GM18951 (cell line): Measurements from ENCODE around the gene TMEM151B.

ENCODE experiments used
- POLR2A ChIP-seq: IDR thresholded peaks from 4 replicates; pipeline ENCODE4 v1.6.1; 2011; ENCODE audit warnings: mild to moderate bottlenecking; ENCODE audit not compliant: insufficient read length, insufficient read depth; ENCODE audit errors: extremely low read depth
- in situ Hi-C: fragments of 300-500 bp; cut with MboI; formaldehyde crosslinking; loops from one replicate; pipeline ENCODE4 v1.12.0; 2022; ENCODE audit warnings: low sequenced_read_pairs, mixed read lengths, inconsistent platforms; ENCODE audit not compliant: unreplicated experiment

TMEM151B gene

DNA sequence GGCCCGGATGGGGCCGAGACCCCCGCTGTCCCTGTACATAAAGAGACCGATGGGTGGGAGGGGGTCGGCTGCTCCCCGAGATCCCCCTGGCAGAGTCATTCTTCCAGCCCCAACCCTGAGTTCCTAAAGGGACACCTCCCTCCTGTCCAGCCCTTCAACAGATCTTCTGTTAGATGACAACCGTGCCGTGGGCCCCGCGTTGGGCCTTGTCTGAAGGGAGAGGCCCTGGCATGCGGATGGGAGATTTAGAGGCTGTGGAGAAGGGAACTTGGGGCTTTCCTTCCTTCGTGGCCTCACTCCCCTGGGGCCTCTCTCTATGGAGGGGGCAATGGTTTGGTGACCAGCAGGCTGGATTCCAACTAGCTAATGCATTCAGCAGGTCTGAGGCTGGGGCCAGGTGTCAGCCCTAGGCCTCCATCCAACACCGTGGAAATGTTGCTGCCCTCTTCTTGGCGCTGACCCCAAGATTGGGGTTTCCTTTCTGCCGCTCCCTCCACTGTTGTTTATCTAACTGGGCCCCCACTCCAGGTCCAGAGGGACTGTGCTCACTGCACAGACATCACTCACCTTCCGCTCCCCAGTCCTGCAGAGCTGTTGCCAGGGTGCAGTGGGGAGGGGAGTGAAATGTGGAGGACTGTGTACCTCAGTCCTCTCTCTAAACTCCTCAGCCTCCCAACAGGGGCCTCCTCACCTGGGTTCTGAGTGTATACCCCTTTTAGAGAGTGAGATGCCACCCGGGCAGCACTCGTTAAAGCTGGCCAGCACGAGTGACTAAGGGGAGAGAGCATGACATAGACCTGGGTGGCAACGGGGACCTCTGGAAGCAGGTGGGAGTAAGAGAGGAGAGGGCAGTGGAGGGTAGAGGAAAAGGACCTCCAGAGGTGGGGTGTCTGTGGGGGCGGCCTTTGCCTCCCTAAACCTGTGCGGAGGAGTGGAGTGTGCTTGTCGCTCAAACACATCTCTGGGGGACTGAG, 6.7 kb downstream of the TMEM151B start:
- no peak for TF ChIP-seq POLR2A
- in situ Hi-C loops, result no loop called here

GRCh38 chr6:44277763-44278162, 7.5 kb downstream of the TMEM151B start:
- TF ChIP-seq POLR2A, result no peak
- in situ Hi-C loops, result no loop called here

- in situ Hi-C loops, result no loop called here
- TF ChIP-seq POLR2A, result no peak
Observed at GRCh38 chr6:44278315-44278714, 8.1 kb downstream of the TMEM151B start.

DNA sequence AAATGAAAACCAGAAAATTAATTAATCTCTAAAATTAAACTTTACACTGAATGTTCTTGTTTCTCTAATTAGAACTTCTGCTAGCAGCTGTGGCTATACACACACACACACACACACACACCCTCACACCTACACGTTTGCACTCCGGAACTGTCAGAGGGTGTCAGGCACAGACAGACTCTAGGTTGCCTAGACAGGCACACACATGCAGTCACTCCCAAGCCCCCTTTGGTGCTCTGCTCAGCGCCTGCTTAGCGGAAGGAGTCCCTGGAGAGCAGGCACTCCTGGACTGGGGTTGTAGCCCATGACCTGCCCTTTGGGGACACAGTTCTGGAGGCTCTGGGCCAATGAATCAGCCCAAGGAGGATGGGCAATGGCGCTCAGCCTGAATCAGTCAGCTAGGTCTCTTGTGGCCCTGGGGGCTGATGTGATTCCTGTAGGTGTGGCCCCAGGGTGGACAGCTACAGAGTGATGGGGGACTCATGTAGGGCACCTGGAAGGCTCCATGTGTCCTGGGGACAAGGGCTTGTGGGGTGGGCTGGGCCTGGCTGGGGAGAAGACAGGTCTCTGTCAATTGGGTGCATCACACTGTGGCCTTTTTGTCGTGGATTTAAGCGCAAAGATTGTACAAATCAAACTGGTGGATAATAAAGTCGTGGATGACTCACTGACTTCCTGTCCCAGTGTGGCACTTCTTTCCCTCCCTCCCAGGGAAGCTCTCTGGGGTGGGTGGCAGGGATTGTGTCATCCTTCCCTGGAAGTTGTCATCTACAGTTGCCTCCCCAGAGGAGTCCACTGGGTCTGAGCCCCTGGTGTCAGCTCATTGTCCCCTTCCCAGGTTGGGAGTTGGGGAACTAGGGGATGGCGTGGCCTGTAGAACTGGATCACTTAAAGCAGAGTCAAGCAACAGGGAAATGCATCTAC, 8.8 kb downstream of the TMEM151B start:
- no peak for TF ChIP-seq POLR2A
- in situ Hi-C loops, result no loop called here

DNA sequence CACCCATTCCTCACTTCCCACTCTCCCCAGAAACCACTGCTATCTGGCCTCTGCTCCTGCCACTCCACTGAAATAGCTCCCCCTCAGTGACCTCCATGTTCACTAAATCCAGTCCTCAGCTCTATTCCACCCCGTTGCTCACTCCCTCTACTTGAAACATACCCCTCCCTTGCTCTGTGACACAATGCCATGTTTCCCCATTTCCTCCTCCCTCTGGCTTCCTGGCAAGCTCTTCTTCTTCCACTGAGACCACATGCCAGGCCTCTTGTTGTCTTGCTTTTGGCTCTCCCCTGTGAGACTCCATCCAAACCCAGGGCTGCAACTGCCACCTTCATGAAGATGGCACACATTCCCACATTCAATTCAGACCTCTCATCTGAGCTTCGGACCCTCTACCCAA, 13.9 kb downstream of the TMEM151B start:
- no peak for TF ChIP-seq POLR2A
- in situ Hi-C loops, result no loop called here

- TF ChIP-seq POLR2A, result no peak
- in situ Hi-C loops, result no loop called here
Observed at GRCh38 chr6:44284867-44285266, 14.6 kb downstream of the TMEM151B start.

- in situ Hi-C loops, result no loop called here
- no peak for TF ChIP-seq POLR2A
Observed at GRCh38 chr6:44285552-44286284, 15.5 kb downstream of the TMEM151B start.

DNA sequence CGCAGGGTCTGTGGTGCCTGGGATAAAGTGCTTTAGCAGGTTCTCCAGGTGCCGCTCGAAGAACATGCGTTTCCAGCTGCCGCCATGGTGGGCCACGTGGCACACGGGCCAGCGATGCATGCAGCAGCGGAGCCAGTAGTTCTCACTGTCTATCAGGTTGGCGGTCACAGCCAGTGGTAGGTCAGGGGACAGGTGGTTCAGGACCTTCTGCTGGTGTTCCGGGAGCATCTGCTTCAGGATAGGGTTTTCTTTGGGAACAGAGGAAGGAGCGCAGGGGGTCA, 16.0 kb downstream of the TMEM151B start:
- in situ Hi-C loops, result no loop called here
- TF ChIP-seq POLR2A, result no peak

DNA sequence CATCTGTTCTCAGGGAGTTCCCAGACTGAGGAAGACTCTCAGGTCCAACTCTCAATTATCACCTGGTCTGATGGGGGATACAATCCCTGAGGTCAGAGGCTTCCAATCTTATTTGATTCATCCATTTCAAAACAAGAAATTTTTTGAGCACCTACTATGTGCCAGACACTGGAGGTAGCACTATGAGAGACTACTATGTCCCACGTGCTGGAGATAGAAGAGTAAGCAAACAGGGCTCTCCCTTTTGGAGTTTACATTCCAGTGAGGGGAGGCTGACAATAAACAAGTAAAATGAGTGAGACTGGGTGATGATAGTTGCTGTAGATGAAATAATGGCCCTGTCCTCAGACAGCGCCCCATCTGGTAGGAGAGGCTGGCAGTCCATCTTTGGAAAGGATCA, 16.5 kb downstream of the TMEM151B start:
- no peak for TF ChIP-seq POLR2A
- in situ Hi-C loops, result no loop called here

DNA sequence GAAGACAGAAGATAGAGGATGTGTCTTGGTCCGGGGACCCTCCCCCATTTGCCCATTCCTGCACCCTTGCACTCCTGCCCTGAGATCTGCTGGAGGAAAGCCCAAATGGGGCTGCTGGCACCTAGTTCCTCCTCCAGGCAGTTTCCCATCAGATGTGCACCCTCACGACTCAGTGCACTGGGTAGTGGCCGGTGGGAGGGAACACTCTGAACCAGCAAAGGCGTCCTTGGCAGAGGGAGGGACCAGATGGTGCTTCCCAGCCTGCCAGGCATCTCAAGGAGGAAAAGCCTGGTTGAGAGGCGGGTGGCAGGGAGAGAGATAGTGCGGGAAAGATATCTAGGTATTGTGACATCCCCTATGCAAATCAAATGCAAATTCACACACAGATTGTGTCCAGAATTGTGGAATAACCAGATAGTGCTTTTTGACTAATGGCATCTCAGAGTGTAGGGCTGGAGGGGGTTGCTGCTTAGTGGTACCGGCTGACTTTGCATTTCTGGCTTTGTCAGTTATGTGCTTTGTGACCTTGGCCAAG, 19.5 kb downstream of the TMEM151B start:
- no peak for TF ChIP-seq POLR2A
- in situ Hi-C loops, result no loop called here

GRCh38 chr6:44291841-44292240, 21.6 kb downstream of the TMEM151B start:
- no peak for TF ChIP-seq POLR2A
- in situ Hi-C loops, result no loop called here

- no peak for TF ChIP-seq POLR2A
- in situ Hi-C loops, result no loop called here
Observed at GRCh38 chr6:44292661-44293365, 22.6 kb downstream of the TMEM151B start.
